Activated T-cell treated with anti-CD3 and anti-CD28 coated beads for 1 hour (primary cell): ENCODE data around the gene GTPBP1.

Experiments
- DNase-seq: peaks from one replicate; pipeline ENCODE4 v3.0.0-alpha.2; 2020; ENCODE audit warnings: low read depth

The GTPBP1 gene

DNA sequence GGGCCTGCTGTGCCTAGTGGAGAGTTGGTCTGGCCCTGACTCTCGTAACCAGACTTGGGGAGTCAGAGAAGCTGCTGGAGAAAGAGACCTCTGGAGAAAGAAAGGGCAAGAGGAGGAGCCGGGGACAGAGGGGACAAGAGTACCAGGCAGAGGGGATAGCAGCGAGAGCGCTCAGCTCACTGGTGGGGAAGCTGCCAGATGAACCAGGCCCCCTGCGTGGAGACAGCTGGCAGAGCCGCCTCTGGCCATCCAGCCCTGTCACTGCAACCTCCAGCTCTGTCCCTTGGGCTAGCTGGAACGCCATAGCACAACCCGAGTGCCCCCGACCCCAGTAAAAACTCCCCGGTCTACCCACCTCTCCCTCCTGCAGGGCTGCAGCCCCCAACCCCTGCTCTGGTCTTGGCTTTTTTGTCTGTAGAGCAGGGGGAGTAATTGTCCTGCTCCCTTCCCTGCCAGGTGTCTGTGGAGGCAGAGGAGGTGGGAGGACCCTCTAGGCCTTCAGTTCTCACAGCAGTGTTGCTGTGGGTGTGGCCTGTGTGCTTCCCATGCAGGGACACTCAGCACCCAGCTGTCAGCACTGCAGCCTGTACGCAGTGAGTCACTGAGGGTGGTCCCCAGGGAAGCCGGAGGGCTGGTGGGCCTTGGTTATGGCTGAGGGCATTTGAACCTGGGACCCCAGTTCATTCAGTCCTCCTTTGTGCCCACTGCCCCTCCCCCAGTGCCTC is 54.9 kb downstream of the GTPBP1 start:
- no peak for DNase-seq

DNA sequence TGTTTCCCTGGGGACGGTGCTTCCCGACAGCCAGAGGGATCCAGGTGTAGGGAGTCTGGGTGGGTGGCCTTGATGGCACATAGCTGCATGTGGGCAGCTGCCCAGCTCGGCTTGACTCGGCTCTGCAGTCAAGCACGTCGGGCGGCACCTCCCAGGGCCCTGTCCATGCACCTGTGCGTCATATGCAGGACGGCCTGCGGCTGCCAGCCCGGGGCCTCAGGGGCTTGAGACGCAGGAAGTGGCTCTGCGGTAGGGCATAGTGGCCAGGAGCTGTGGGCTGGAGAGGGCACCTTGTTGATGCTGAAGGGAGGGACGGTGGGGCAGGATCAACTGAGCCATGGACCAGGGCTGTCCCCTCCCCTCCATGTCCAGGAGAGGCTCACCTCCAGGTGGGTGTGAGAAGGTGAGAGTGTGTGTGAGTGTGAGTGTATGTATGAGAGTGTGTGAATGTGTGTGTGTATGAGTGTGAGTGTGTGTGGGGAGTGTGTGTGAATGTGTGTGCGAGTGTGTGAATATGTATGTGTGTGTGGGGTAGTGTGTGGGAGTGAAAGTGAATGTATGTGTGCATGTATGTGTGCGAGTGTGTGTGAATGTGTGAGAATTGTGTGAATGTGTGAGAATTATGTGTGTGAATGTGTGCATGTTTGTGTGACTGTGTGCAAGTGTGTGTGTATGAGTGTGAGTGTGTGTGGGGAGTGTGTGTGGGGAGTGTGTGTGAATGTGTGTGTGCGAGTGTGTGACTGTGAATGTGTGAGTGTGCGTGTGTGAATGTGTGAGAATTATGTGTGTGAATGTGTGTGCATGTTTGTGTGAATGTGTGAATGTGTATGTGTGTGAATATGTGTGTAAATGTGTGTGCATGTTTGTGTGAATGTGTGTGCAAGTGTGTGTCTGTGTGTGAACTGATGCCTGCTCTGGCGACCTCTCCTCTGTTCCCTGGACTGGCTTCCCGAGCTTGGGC is 55.7 kb downstream of the GTPBP1 start:
- no peak for DNase-seq

DNA sequence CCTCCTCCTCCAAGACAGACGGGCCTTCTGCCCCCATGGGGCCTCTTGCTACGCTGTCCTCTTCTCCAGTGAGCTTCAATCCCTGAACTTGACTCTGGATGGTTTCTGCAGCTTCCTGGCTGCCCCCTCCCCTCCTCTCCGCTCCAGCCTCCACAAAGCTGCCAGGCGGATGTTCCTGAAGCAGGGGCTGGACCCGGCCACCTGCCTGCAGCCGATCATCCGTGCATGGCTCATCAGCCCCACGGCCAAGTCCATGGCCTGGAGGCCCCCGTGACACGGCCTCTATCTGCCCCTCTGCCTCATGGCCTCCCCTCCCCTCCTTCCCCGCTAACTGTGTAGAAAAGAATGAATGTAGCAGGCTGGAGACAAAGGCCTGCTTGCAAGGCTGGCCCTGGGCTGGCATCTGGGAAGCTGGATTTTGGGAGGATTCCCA is 56.8 kb downstream of the GTPBP1 start:
- no peak for DNase-seq

DNA sequence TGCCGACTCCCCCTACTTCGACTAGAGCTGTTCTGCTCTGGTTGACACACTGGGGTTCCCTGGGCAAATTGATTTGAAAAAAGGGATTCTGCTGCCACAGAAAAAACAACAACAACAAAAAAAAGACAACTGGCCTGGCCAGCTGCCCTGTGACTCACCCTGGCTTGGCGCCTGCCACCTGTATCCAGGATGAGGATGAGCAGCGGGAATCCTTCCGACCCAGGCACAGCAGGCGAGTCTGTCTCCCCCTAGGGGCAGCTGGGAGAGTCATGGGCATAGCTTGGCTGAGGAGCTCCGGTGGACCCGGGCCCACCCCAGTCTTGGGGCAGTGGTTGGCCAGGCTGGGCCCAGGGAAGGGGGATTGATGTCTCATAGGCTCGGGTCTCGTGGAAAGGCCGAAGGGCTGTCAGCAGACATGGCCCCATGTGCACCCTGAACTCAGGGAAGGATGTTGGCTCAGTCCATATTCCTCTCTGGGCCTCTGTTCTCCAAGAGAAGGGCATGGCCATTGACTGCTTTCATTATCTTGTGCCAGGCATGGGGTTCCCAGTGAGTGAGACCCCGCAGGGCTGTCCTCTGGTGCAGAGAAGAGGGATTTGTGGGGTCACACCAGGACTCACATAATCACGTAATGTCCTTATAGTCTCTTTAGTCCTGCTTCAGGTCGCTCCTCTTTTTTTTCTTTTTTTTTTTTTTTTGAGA is 60.5 kb downstream of the GTPBP1 start:
- DNase-seq = no peak

DNA sequence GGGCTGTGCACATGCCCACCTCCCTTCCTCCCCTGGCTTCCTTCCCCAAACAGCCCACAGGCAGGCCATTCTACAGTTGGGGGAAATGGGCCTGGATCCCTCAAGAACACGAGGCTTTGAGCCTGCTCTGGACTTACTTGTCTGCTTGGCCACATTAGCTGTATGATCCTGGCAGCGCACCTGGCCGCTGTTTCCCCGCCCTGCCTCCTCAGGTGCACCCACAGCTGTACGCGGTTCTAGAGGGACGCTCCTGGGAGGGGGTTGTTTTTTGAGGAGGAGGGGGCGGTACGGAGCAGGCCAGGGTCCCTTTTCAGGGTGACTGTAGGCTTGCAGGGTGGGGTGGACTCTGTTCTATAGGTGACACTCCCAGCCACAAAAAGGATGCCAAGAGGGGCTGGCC is 61.6 kb downstream of the GTPBP1 start:
- DNase-seq = no peak

DNA sequence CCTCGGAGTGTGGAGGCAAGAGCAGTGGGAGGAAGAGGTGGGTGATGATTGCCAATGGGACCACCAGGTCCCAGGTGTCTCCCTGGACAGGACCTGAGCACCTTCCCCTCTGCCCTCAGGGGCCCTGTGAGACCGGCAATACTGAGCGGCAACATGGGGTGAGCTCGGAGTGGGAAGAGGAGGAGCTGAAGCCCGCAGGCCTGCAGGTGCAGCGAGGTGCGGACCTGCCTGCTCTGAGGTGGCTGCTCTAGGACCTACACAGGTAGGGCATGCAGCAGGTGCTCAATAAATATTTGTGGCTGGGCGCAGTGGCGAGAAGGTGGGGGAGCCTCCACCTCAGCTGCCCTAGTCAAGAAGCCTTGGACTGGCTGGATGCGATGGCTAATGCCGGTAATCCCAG is 62.3 kb downstream of the GTPBP1 start:
- DNase-seq = no peak

DNA sequence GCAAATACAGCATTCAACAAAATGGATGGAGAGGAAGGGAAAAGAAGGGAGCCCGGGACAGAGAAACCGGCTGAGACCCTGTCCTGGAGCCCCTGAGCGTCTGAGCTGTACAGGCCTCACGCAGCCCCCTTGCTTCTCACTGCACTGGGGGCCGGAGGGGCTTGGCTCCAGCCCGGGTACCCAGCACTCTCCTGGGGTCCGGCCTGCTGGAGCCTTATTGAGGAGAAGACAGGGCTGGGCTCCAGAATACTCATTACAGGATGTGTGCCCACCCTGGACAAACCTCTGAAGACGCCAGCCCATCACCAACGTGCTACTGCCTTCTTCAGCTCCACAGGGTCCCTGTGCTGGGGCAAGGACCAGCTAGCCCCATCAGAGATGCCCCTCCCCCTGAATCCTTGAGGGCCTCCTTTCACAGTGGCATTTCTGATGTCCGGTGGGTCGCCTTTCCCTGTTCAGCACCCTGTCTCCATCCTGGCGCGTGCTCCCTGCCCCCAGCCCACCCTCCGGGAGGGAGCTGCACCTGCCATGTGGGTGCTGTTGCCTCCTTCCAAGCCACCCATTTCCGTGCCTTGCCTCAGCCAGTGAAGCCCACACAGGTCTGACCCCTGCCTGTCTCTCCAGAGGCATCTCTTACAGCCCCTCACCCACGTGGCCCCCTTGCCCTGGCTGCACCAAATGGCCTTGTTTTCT is 64.7 kb downstream of the GTPBP1 start:
- DNase-seq = no peak

DNA sequence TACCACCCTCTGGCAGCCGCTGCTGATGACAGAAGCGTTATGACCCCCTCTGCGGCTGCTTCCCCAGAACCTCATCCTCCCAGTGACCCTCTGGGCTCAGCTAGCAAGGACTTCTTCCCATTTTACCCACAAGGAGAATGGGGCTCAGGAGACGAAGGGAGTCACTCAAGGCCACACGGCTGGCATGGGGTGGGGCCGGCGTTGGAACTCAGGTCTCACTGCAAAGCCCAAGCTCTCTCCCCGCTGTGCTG is 66.8 kb downstream of the GTPBP1 start:
- no peak for DNase-seq

DNA sequence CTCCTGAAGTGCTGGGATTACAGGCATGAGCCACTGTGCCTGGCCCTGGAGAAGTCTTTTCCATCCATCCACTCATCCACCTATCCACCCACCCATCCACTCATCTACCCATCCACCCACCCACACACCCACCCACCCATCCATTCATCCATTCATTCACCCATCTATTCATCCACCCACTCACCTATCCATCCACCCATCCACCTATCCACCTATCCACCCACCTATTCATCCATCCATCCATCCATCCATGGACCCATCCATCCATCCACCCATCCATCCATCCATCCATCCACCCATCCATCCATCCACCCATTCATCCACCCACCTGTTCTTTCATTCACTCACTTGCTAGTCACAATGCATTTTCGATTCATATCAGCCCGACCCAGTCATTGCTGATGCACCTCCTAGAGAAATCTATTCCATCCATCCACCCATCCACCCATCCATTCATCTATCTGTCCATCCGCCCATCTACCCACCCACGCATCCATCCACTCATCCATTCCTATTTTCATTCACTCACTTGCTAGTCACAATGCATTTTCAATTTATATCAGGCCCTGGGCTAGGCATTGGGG is 67.7 kb downstream of the GTPBP1 start:
- no peak for DNase-seq

DNA sequence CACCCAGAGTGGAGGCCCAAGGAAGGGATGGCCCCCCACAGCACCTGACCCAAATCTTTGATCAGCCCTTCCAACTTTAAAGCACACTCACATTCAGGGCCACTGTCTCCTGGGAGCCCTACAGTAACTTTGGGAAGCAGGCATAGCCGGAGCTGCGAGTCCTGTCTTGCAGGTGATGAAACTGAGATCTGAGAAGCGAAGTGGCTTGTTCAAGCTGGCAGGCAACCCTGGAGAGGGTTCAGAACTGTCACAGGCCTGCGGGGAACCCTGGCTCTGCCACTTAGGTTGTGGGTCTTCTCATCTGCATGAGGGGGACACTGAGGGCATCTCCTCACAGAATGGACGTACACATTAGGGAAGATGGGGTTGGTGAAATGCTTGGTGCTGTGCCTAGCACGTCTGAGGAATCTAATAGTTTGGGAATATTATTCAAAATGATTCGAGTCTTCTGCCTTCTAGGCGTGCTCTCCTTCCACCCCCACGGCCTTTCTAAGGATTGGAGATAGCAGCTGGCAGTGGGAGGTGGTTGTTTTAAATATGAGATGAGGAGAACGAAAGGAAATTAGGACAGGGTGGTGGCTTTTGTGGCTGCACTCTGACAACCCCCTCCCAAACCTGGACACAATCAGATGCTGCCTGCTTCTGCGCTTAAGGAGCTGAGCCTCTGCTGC is 68.9 kb downstream of the GTPBP1 start:
- DNase-seq = no peak

DNA sequence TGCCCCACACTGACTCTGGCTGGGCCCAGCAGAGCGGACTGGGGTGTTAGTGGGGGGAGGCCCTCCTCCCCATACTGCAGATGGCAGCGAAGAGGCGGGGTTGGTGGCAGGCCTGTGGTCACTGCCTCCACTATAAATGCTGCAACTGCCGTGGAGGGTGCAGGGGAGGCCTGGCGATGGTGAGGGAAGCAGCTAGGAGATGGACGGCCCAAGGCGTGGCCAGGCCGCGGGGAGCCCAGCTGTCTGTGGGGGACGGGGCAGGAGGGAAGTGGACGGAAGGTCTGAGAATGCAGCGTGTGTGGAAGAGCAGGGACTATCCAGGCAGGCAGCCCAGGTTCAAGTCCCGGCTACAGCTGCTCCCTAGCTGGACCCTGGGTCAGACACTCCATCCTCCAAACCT is 69.9 kb downstream of the GTPBP1 start:
- DNase-seq = no peak

DNA sequence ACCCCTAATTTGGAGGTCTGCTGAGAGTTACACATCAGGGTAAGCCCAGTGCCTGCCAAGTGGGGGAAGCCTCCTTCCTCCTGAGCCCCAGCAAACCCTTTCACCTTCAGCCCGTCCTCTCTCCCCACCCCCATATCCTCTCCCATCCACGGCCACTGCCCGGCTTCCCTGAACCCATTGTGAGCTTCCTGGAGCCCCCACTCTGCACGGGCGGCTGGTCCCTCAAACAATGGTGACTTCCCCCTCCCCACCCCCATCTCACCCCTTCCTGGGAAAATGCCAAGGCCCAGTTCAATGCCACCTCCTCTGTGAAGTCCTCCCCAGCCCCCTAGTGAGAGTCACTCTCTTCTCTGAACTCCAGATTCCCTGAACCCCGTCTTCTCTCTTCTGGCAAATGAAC is 70.3 kb downstream of the GTPBP1 start:
- no peak for DNase-seq

DNA sequence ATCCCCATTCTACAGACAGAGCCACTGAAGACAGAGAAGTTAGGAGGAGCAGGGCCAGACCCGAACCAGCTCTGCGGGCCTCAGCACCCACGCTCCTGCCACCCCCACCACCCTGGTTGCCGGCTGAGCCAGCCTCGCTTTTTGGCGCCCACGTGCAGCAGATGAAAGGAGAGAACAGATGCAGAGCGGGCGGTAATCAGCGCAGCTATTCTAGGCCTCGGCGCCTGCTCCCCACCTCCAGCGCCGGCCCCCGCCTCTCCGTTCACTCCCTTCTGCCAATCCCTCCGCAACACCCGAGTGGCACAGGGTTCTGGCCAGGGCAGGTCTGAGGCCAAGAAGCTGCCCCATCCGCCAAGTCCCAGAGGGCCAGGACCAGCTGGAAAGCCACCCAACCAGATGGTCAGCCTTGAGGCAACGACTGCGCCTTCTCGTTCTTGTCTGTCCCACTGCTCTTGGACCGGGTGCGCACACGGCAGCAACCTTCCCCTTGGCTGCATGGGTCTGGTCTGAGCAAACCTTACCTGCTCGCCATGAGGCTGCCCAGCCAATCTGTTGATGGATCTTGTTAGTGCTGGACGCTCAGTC is 71.4 kb downstream of the GTPBP1 start:
- DNase-seq = no peak

DNA sequence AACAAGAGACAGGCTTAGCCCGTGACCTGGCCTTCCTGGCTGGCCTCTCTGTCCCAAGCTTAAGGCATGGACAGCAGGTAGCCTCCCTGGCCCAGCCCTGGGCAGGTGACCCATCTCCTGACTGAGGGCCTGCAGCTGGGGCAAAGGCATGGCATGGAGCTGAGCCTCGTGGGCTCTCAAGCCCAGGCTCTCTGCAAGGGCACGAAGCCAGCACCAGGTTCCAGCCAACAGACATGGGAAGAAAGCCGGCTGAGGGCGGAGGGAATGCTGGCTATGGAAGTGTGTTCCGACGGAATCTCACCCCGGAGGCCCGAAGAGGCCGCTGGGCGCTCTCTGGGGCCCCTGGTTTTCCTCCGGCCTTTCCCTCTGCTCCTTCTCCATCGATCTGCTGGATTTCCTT is 75.3 kb downstream of the GTPBP1 start:
- no peak for DNase-seq

DNA sequence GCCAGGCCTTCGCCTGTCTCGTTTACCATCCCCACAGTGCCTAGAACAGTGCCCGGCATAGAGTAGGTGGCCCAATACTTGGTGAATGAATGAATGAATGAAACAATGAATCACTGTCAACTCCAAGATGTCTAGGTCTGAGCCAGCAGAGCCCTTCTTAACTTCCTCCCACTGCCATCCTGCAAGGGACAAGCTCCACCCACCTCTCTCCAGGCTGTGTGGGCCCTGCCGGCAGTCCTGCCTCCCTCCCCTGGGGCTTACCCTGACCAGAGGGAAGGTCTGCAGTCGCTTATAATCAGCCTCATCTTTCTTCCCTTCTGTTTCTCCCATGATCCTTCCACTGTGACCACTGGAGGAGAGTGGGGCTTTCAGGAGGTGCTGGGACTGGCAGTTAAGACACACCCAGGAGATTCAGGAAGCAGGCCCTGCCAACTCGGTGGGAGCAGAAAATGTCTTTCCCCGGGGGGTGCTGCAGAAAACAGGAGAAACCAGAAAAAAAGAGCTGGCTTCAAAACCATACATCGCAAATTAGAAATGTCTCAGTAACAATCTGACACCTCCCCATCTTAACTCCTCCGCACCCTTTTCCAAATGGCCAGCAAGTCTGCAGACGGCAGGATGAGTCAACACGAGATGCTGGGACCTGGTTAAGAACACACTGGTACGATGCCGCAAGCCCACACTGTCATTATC is 76.8 kb downstream of the GTPBP1 start:
- no peak for DNase-seq
